Measurements from ENCODE around the gene ENTPD3.

- no peak for TF ChIP-seq POLR2A (IDR thresholded peaks at IDR 0.05; ENCODE audit: low read depth, low read length)
- TF ChIP-seq TAF1 (IDR thresholded peaks at IDR 0.05; ENCODE audit: low read depth, low read length), result no peak
- no peak for TF ChIP-seq SPI1 (IDR thresholded peaks at IDR 0.05; ENCODE audit: low read depth, low read length)
- no peak for TF ChIP-seq POLR2AphosphoS5 (IDR thresholded peaks at IDR 0.05; ENCODE audit: low read depth, low read length)
- no peak for TF ChIP-seq PAX5 (IDR thresholded peaks at IDR 0.05; ENCODE audit: insufficient read depth, low read length, severe bottlenecking)
- no peak for TF ChIP-seq POU2F2 (IDR thresholded peaks at IDR 0.05; ENCODE audit: low read depth, low read length)
Measured at GRCh38 chr3:40422861-40423260, 35.9 kb downstream of the ENTPD3 start.
